HEK293 (cell line): ENCODE measurements around the gene PPP1R1C.

Experiments used
- ZBTB49 ChIP-seq: fragments of 450-650 bp; formaldehyde crosslinking; IDR thresholded peaks from 2 replicates; pipeline ENCODE4 v1.5.1; 2016; ENCODE audit warnings: missing biosample characterization, missing genetic modification characterization, low read depth
- ZNF335 ChIP-seq: fragments of 450-650 bp; formaldehyde crosslinking; conservative IDR thresholded peaks from 2 replicates; pipeline ENCODE4 v1.5.1; 2016; ENCODE audit warnings: missing biosample characterization, missing genetic modification characterization
- ZNF776 ChIP-seq: fragments of 450-650 bp; formaldehyde crosslinking; IDR thresholded peaks from 2 replicates; pipeline ENCODE4 v1.5.0; 2017; ENCODE audit warnings: missing biosample characterization, missing genetic modification characterization, borderline replicate concordance
- TF ChIP-seq, protein P1 (sequence below): fragments of 450-650 bp; formaldehyde crosslinking; IDR thresholded peaks from 2 replicates; pipeline ENCODE4 v1.5.1; 2016; ENCODE audit warnings: missing biosample characterization, missing genetic modification characterization

- TF ChIP-seq ZBTB49 (tag by site-specific recombination) (no peak), ZNF776 (no peak), ZNF335 (tag by site-specific recombination) (no peak)
- TF ChIP-seq, protein P1, sequence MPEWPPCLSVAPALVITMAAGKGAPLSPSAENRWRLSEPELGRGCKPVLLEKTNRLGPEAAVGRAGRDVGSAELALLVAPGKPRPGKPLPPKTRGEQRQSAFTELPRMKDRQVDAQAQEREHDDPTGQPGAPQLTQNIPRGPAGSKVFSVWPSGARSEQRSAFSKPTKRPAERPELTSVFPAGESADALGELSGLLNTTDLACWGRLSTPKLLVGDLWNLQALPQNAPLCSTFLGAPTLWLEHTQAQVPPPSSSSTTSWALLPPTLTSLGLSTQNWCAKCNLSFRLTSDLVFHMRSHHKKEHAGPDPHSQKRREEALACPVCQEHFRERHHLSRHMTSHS = no peak
Observed at GRCh38 chr2:182061739-182062138, 76.1 kb downstream of the PPP1R1C start.
